ENCODE data around the gene IL34.

Gene IL34

DNA sequence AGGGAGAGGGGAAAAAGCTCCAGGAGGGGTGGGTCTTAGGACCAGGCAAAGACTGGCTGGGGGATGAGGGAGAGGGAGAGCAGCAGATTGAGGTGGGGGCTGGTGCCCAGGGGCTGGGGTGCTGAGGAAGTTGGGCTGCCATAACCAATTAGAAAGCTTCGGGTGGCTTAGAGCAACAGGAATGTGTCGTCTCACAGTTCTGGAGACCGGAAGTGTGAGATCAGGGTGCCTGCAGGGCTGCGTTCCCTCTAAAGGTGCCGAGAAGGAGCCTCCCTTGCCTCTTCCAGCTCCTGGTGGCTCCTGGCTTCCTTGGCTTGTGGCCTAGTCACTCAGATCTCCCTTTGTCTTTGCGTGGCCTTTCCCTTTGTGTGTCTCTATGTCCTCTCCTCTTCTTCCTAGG lies 2.2 kb downstream of the IL34 start:
- Histone ChIP-seq H3K36me3 (ENCODE audit: control insufficient read depth, insufficient read depth, low read length) (no peaks in the 10 kb centered on the region), H3K4me3 (replicated peaks; ENCODE audit: low read depth, low read length) (no peak overlapping the region), H3K27me3 (replicated peaks; ENCODE audit: control insufficient read depth, insufficient read depth, low read length) (no peaks in the 10 kb centered on the region; the same call in 1 of the 2 replicates)
- no peak for TF ChIP-seq CTCF (IDR thresholded peaks at IDR 0.05; ENCODE audit: insufficient read depth, low read length, poor library complexity, severe bottlenecking)
- no peak for DNase-seq (ENCODE audit: extremely low read depth, insufficient read length)

- DNase-seq (ENCODE audit: extremely low read depth, insufficient read length), result no peak
- no peak for TF ChIP-seq CTCF (IDR thresholded peaks at IDR 0.05; ENCODE audit: insufficient read depth, low read length, poor library complexity, severe bottlenecking)
- Histone ChIP-seq H3K4me3 (replicated peaks; ENCODE audit: low read depth, low read length) (no peak overlapping the region), H3K36me3 (ENCODE audit: control insufficient read depth, insufficient read depth, low read length) (no peaks in the 10 kb centered on the region), H3K27me3 (replicated peaks; ENCODE audit: control insufficient read depth, insufficient read depth, low read length) (no peaks in the 10 kb centered on the region; the same call in 1 of the 2 replicates)
Observed at GRCh38 chr16:70649300-70649699, 2.9 kb downstream of the IL34 start.

- Histone ChIP-seq H3K27me3 (replicated peaks; ENCODE audit: control insufficient read depth, insufficient read depth, low read length) (no peaks in the 10 kb centered on the region; the same call in 1 of the 2 replicates), H3K4me3 (replicated peaks; ENCODE audit: low read depth, low read length) (no peak overlapping the region), H3K36me3 (ENCODE audit: control insufficient read depth, insufficient read depth, low read length) (no peaks in the 10 kb centered on the region)
- TF ChIP-seq CTCF (IDR thresholded peaks at IDR 0.05; ENCODE audit: insufficient read depth, low read length, poor library complexity, severe bottlenecking), result no peak
- DNase-seq (ENCODE audit: extremely low read depth, insufficient read length), result no peak
Observed at GRCh38 chr16:70650216-70650615, 3.9 kb downstream of the IL34 start.

GRCh38 chr16:70651524-70651923 lies 5.2 kb downstream of the IL34 start:
- Histone ChIP-seq H3K27me3 (replicated peaks; ENCODE audit: control insufficient read depth, insufficient read depth, low read length) (no peaks in the 10 kb centered on the region; the same call in 1 of the 2 replicates), H3K36me3 (ENCODE audit: control insufficient read depth, insufficient read depth, low read length) (no peaks in the 10 kb centered on the region), H3K4me3 (replicated peaks; ENCODE audit: low read depth, low read length) (no peak overlapping the region)
- no peak for TF ChIP-seq CTCF (IDR thresholded peaks at IDR 0.05; ENCODE audit: insufficient read depth, low read length, poor library complexity, severe bottlenecking)
- no peak for DNase-seq (ENCODE audit: extremely low read depth, insufficient read length)

DNA sequence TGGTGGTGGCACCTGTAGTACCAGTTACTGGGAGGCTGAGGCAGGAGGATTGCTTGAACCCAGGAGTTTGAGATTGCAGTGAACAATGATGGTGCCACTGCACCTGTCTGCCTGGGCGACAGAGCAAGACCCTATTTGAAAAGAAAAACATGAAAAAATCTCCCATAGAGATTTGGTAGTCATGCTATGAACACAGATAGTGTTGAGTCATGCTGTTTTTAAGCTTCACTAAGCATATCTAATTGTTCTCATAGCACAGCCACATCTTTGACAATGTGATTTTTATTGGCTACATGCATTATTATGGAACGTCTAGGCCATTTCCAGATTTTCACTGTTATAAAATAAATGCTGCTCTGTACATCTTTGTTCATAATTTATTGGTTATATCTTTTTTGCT lies 6.0 kb downstream of the IL34 start:
- H3K4me3 ChIP-seq (replicated peaks; ENCODE audit: low read depth, low read length), result no peak overlapping the region
- no peak for TF ChIP-seq CTCF (IDR thresholded peaks at IDR 0.05; ENCODE audit: insufficient read depth, low read length, poor library complexity, severe bottlenecking)
- DNase-seq (ENCODE audit: extremely low read depth, insufficient read length), result no peak
- H3K36me3 ChIP-seq (ENCODE audit: control insufficient read depth, insufficient read depth, low read length), result no peaks in the 10 kb centered on the region
- H3K27me3 ChIP-seq (replicated peaks; ENCODE audit: control insufficient read depth, insufficient read depth, low read length), result no peaks in the 10 kb centered on the region; the same call in 1 of the 2 replicates

GRCh38 chr16:70653406-70653805 lies 7.0 kb downstream of the IL34 start:
- DNase-seq (ENCODE audit: extremely low read depth, insufficient read length), result no peak
- no peaks in the 10 kb centered on the region; the same call in 1 of the 2 replicates for H3K27me3 ChIP-seq (replicated peaks; ENCODE audit: control insufficient read depth, insufficient read depth, low read length)
- no peaks in the 10 kb centered on the region for H3K36me3 ChIP-seq (ENCODE audit: control insufficient read depth, insufficient read depth, low read length)
- H3K4me3 ChIP-seq (replicated peaks; ENCODE audit: low read depth, low read length), result no peak overlapping the region
- no peak for TF ChIP-seq CTCF (IDR thresholded peaks at IDR 0.05; ENCODE audit: insufficient read depth, low read length, poor library complexity, severe bottlenecking)

All from GM06990 (cell line).